ENCODE measurements around the gene FLNC.

The FLNC gene

GRCh38 chr7:128895320-128895719, 65.1 kb downstream of the FLNC start:
- no peak overlapping the region for H3K27ac ChIP-seq
- no peak for TF ChIP-seq CTCF (IDR thresholded peaks at IDR 0.05)
- no peak overlapping the region for H3K9ac ChIP-seq
- H3K4me3 ChIP-seq (ENCODE audit: low read depth, low read length) = no peak overlapping the region
- H2AFZ ChIP-seq = no peak overlapping the region
- no peaks in the 10 kb centered on the region for H3K9me3 ChIP-seq (ENCODE audit: control insufficient read depth, low read length)
- no peak overlapping the region for H3K4me2 ChIP-seq (ENCODE audit: low read length)
- H3K27me3 ChIP-seq (ENCODE audit: control insufficient read depth, insufficient read depth, low read length) = no peaks in the 10 kb centered on the region
- no peaks in the 10 kb centered on the region for H3K4me1 ChIP-seq
- H3K79me2 ChIP-seq = no peaks in the 10 kb centered on the region
- H3K36me3 ChIP-seq (ENCODE audit: control insufficient read depth, insufficient read depth, low read length) = no peaks in the 10 kb centered on the region

GRCh38 chr7:128899392-128899791, 69.2 kb downstream of the FLNC start:
- H3K4me3 ChIP-seq (ENCODE audit: low read depth, low read length) = no peak overlapping the region
- no peaks in the 10 kb centered on the region for H3K79me2 ChIP-seq
- H2AFZ ChIP-seq = no peak overlapping the region
- H3K9me3 ChIP-seq (ENCODE audit: control insufficient read depth, low read length) = no peaks in the 10 kb centered on the region
- no peak overlapping the region for H3K4me2 ChIP-seq (ENCODE audit: low read length)
- H3K36me3 ChIP-seq (ENCODE audit: control insufficient read depth, insufficient read depth, low read length) = no peaks in the 10 kb centered on the region
- no peaks in the 10 kb centered on the region for H3K27me3 ChIP-seq (ENCODE audit: control insufficient read depth, insufficient read depth, low read length)
- no peak overlapping the region for H3K9ac ChIP-seq
- no peaks in the 10 kb centered on the region for H3K4me1 ChIP-seq
- H3K27ac ChIP-seq = no peak overlapping the region
- TF ChIP-seq CTCF (IDR thresholded peaks at IDR 0.05) = no peak

GRCh38 chr7:128900237-128900636, 70.0 kb downstream of the FLNC start:
- Histone ChIP-seq H3K27me3 (ENCODE audit: control insufficient read depth, insufficient read depth, low read length) (no peaks in the 10 kb centered on the region), H2AFZ (no peak overlapping the region), H3K27ac (no peak overlapping the region), H3K4me1 (no peaks in the 10 kb centered on the region), H3K9me3 (ENCODE audit: control insufficient read depth, low read length) (no peaks in the 10 kb centered on the region), H3K36me3 (ENCODE audit: control insufficient read depth, insufficient read depth, low read length) (no peaks in the 10 kb centered on the region), H3K9ac (no peak overlapping the region), H3K4me3 (ENCODE audit: low read depth, low read length) (no peak overlapping the region), H3K79me2 (no peaks in the 10 kb centered on the region), H3K4me2 (ENCODE audit: low read length) (no peak overlapping the region)
- no peak for TF ChIP-seq CTCF (IDR thresholded peaks at IDR 0.05)

GRCh38 chr7:128902761-128903585, 72.8 kb downstream of the FLNC start:
- H3K4me3 ChIP-seq (ENCODE audit: low read depth, low read length) = no peak overlapping the region
- no peak overlapping the region for H3K4me2 ChIP-seq (ENCODE audit: low read length)
- H3K27me3 ChIP-seq (ENCODE audit: control insufficient read depth, insufficient read depth, low read length) = no peaks in the 10 kb centered on the region
- H2AFZ ChIP-seq = no peak overlapping the region
- no peaks in the 10 kb centered on the region for H3K4me1 ChIP-seq
- no peaks in the 10 kb centered on the region for H3K36me3 ChIP-seq (ENCODE audit: control insufficient read depth, insufficient read depth, low read length)
- H3K27ac ChIP-seq = no peak overlapping the region
- H3K79me2 ChIP-seq = no peaks in the 10 kb centered on the region
- no peak overlapping the region for H3K9ac ChIP-seq
- TF ChIP-seq CTCF (IDR thresholded peaks at IDR 0.05) = no peak
- no peaks in the 10 kb centered on the region for H3K9me3 ChIP-seq (ENCODE audit: control insufficient read depth, low read length)
